Smooth muscle cell (in vitro differentiated cells): ENCODE data around the gene TMEM88. TPM values are rescaled to one million over a fixed set of nuclear protein-coding genes. Genes with fewer than 3 reads are reported as not detected.

Experiments used
- DNase-seq: peaks from one replicate; lab custom pipeline; 2025; ENCODE audit not compliant: unreplicated experiment; lab: John Stamatoyannopoulos, UW
- H2AFZ ChIP-seq: fragments of 200-600 bp; sonication (generic); 2 replicates; pipeline ENCODE4 v1.6.0; 2016; ENCODE audit warnings: antibody characterized with exemption, low read depth, mild to moderate bottlenecking
- H3F3A ChIP-seq: fragments of 200-600 bp; sonication (generic); 2 replicates; pipeline ENCODE4 v1.6.0; 2017; ENCODE audit warnings: antibody characterized with exemption, low read depth
- H3K27ac ChIP-seq: fragments of 200-600 bp; sonication (generic); 2 replicates; pipeline ENCODE4 v1.5.1; 2016; ENCODE audit warnings: low read depth, mild to moderate bottlenecking
- H3K27me3 ChIP-seq: fragments of 200-600 bp; sonication (generic); 2 replicates; pipeline ENCODE4 v1.6.1; 2016; ENCODE audit warnings: low read depth, mild to moderate bottlenecking
- H3K36me3 ChIP-seq: fragments of 200-600 bp; sonication (generic); 2 replicates; pipeline ENCODE4 v1.5.1; 2016; ENCODE audit warnings: low read depth
- H3K4me1 ChIP-seq: fragments of 200-600 bp; sonication (generic); 2 replicates; pipeline ENCODE4 v1.5.1; 2016; ENCODE audit warnings: low read depth
- H3K4me2 ChIP-seq: fragments of 200-600 bp; sonication (generic); 2 replicates; pipeline ENCODE4 v1.6.0; 2016; ENCODE audit warnings: mild to moderate bottlenecking
- H3K4me3 ChIP-seq: fragments of 200-600 bp; sonication (generic); 2 replicates; pipeline ENCODE4 v1.5.1; 2016; ENCODE audit warnings: mild to moderate bottlenecking
- H3K79me2 ChIP-seq: fragments of 200-600 bp; sonication (generic); 2 replicates; pipeline ENCODE4 v1.6.0; 2016; ENCODE audit warnings: low read depth, mild to moderate bottlenecking
- H3K9ac ChIP-seq: fragments of 200-600 bp; sonication (generic); 2 replicates; pipeline ENCODE4 v1.6.0; 2016; ENCODE audit warnings: low read depth
- H3K9me3 ChIP-seq: fragments of 200-600 bp; sonication (generic); replicated peaks from 2 replicates; pipeline ENCODE4 v1.5.1; 2016; ENCODE audit warnings: low read depth
- H4K20me1 ChIP-seq: fragments of 200-600 bp; sonication (generic); 2 replicates; pipeline ENCODE4 v1.6.0; 2016; ENCODE audit warnings: low read depth
- WGBS: methylation state at CpG from one replicate; pipeline ENCODE4 v1.1.7; 2016; ENCODE audit warnings: low lambda C conversion rate; 5-methylcytosine and 5-hydroxymethylcytosine counted together
- polyA plus RNA-seq: library from polyadenylated mRNA; unstranded; fragments of >200 nt; fragmentation: Nextera tagmentation; extraction: Ambion mirVana; gene quantifications from 2 replicates; pipeline ENCODE4 v1.2.1, GENCODE V29; 2016
- total RNA-seq: library from RNA; depleted of rRNA; stranded (reverse); fragments of >200 nt; gene quantifications from 2 replicates; pipeline ENCODE4 v1.2.3, GENCODE V29; 2014
- TF ChIP-seq, protein P1 (sequence below): fragments of 200-600 bp; sonication (generic); IDR thresholded peaks from 2 replicates; pipeline ENCODE4 v1.5.1; 2017; ENCODE audit warnings: borderline replicate concordance, mild to moderate bottlenecking, antibody characterized with exemption; ENCODE audit not compliant: insufficient read depth, poor library complexity, severe bottlenecking

TMEM88 gene
- total and polyA plus RNA-seq, 2 experiments from 2014 or later, result 5.1 to 16.1 TPM

DNA sequence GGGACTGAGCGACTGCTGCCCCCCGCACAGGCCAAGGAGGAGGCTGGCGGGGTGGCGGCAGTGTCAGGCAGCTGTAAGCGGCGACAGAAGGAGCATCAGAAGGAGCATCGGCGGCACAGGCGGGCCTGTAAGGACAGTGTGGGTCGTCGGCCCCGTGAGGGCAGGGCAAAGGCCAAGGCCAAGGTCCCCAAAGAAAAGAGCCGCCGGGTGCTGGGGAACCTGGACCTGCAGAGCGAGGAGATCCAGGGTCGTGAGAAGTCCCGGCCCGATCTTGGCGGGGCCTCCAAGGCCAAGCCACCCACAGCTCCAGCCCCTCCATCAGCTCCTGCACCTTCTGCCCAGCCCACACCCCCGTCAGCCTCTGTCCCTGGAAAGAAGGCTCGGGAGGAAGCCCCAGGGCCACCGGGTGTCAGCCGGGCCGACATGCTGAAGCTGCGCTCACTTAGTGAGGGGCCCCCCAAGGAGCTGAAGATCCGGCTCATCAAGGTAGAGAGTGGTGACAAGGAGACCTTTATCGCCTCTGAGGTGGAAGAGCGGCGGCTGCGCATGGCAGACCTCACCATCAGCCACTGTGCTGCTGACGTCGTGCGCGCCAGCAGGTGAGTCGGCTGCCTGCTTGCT is 5.6 kb upstream of the TMEM88 start:
- H3K9me3 ChIP-seq, result no peaks in the 10 kb centered on the region
- 96% methylated on average over 35 of the region's 35 CpGs for WGBS
- no peak overlapping the region for H3K4me2 ChIP-seq
- H3K9ac ChIP-seq, result no peak overlapping the region
- H4K20me1 ChIP-seq, result peaks cover 97% of the 10 kb centered on the region
- no peak overlapping the region for H3K4me3 ChIP-seq
- peaks cover 16% of the 10 kb centered on the region for H3K4me1 ChIP-seq
- DNase-seq, result no peak
- H3K27me3 ChIP-seq, result no peaks in the 10 kb centered on the region
- H2AFZ ChIP-seq, result no peak overlapping the region
- H3F3A ChIP-seq, result peaks cover 19% of the 10 kb centered on the region
- TF ChIP-seq, protein P1, sequence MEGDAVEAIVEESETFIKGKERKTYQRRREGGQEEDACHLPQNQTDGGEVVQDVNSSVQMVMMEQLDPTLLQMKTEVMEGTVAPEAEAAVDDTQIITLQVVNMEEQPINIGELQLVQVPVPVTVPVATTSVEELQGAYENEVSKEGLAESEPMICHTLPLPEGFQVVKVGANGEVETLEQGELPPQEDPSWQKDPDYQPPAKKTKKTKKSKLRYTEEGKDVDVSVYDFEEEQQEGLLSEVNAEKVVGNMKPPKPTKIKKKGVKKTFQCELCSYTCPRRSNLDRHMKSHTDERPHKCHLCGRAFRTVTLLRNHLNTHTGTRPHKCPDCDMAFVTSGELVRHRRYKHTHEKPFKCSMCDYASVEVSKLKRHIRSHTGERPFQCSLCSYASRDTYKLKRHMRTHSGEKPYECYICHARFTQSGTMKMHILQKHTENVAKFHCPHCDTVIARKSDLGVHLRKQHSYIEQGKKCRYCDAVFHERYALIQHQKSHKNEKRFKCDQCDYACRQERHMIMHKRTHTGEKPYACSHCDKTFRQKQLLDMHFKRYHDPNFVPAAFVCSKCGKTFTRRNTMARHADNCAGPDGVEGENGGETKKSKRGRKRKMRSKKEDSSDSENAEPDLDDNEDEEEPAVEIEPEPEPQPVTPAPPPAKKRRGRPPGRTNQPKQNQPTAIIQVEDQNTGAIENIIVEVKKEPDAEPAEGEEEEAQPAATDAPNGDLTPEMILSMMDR, result no peak
- H3K36me3 ChIP-seq, result no peaks in the 10 kb centered on the region
- peaks cover 64% of the 10 kb centered on the region for H3K79me2 ChIP-seq
- no peak overlapping the region for H3K27ac ChIP-seq

DNA sequence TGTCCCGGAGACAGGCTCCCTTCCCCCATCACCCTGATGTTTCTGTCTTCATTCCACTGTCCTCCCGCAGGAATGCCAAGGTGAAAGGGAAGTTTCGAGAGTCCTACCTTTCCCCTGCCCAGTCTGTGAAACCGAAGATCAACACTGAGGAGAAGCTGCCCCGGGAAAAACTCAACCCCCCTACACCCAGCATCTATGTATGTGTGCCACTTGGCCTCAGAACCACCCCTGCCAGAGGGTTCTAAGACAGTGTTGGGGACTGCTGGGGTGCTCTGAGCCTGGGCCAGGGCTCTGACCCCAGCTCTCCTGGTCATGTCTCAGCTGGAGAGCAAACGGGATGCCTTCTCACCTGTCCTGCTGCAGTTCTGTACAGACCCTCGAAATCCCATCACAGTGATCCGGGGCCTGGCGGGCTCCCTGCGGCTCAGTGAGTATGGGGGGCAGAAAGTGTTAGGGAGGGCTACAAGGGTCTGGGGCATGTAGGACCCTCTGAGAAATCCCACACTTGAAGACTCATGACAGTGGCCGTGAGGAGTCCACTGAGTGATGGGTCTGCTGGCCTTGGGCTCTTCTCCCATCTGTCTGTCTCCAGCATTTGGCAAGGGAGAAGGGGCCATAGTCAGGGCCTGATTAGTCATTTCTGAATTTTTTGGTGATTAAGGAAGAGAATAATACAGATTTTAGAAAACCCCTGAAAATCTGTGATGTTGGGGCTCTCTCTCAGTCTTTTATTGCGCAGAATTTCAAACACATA is 4.9 kb upstream of the TMEM88 start:
- no peaks in the 10 kb centered on the region for H3K27me3 ChIP-seq
- no peak overlapping the region for H3K4me2 ChIP-seq
- TF ChIP-seq, protein P1, result no peak
- no peaks in the 10 kb centered on the region for H3K36me3 ChIP-seq
- H3F3A ChIP-seq, result peaks cover 25% of the 10 kb centered on the region
- 95% methylated on average over 12 of the region's 12 CpGs for WGBS
- H3K4me3 ChIP-seq, result no peak overlapping the region
- H3K4me1 ChIP-seq, result peaks cover 21% of the 10 kb centered on the region
- H4K20me1 ChIP-seq, result peaks cover 98% of the 10 kb centered on the region
- no peak overlapping the region for H3K27ac ChIP-seq
- no peak for DNase-seq
- H2AFZ ChIP-seq, result no peak overlapping the region
- H3K9me3 ChIP-seq, result no peaks in the 10 kb centered on the region
- no peak overlapping the region for H3K9ac ChIP-seq
- peaks cover 58% of the 10 kb centered on the region for H3K79me2 ChIP-seq

DNA sequence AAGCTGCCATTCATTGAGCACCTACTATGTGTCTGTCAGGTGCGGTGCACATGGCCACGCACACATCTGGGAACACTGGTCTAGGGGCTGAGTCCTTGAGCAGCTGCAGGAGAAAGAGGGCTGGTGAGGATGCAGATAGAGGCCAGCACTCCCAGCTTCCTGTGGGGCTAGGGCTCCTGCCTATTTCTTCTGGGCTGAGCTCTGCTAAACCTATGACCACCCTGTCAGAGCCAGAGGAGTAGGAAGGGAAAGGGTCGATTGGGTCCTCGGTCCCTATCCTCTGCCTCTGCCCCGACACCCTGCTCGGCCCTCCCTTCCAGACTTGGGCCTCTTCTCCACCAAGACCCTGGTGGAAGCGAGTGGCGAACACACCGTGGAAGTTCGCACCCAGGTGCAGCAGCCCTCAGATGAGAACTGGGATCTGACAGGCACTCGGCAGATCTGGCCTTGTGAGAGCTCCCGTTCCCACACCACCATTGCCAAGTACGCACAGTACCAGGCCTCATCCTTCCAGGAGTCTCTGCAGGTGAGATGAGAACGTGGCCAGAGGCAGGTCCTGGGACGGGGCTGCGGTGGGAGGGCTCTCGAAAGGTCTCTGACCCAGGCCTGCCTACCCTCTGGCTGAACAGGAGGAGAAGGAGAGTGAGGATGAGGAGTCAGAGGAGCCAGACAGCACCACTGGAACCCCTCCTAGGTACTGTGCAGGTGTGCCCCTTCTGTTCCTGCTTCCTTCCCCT is 4.0 kb upstream of the TMEM88 start:
- Histone ChIP-seq H3K4me3 (no peak overlapping the region), H3F3A (peaks cover 33% of the 10 kb centered on the region), H4K20me1 (peaks cover 98% of the 10 kb centered on the region), H3K36me3 (no peaks in the 10 kb centered on the region), H3K27ac (no peak overlapping the region), H3K79me2 (peaks cover 48% of the 10 kb centered on the region), H3K9ac (no peak overlapping the region), H2AFZ (no peak overlapping the region), H3K4me2 (no peak overlapping the region), H3K27me3 (no peaks in the 10 kb centered on the region), H3K4me1 (peaks cover 25% of the 10 kb centered on the region), H3K9me3 (no peaks in the 10 kb centered on the region)
- 96% methylated on average over 17 of the region's 17 CpGs for WGBS
- no peak for DNase-seq
- TF ChIP-seq, protein P1, result no peak
